ENCODE measurements around the gene NAGK.
"Not testable (repeated sequence)": the region's sequence is repeated elsewhere in the genome, so short reads cannot be mapped to it uniquely, and the experiment has no call there.

DNA sequence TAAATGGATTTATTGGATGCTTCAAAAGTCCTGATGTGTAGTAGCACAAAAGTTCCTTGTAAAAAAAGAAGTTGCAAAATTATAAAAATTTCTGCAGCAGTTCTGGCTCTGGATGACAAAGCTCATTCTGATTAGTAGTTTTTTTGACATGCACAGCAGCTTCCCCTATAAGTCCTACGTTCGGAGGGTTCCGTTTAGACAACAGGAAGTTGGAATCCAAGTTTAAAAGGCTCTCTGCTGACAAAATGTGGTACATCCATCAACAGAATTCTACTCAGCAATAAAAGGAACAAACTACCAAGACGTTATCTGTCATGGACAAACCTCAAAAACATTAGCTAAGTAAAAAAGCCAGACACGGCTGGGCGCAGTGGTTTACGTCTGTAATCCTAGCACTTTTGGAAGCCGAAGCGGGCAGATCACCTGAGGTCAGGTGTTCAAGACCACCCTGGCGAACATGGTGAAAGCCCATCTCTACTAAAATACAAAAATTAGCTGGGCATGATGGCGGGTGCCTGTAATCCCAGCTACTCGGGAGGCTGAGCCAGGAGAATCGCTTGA, 15.4 kb downstream of the NAGK start:
- TF ChIP-seq GATA2 (CRISPR knock-in tag; IDR thresholded peaks at IDR 0.05); ZNF316 (IDR thresholded peaks at IDR 0.05): not testable (repeated sequence)
- TF ChIP-seq, protein P1, sequence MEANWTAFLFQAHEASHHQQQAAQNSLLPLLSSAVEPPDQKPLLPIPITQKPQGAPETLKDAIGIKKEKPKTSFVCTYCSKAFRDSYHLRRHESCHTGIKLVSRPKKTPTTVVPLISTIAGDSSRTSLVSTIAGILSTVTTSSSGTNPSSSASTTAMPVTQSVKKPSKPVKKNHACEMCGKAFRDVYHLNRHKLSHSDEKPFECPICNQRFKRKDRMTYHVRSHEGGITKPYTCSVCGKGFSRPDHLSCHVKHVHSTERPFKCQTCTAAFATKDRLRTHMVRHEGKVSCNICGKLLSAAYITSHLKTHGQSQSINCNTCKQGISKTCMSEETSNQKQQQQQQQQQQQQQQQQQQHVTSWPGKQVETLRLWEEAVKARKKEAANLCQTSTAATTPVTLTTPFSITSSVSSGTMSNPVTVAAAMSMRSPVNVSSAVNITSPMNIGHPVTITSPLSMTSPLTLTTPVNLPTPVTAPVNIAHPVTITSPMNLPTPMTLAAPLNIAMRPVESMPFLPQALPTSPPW (CRISPR knock-in tag; IDR thresholded peaks at IDR 0.05) = not testable (repeated sequence)
- TF ChIP-seq, protein P2, sequence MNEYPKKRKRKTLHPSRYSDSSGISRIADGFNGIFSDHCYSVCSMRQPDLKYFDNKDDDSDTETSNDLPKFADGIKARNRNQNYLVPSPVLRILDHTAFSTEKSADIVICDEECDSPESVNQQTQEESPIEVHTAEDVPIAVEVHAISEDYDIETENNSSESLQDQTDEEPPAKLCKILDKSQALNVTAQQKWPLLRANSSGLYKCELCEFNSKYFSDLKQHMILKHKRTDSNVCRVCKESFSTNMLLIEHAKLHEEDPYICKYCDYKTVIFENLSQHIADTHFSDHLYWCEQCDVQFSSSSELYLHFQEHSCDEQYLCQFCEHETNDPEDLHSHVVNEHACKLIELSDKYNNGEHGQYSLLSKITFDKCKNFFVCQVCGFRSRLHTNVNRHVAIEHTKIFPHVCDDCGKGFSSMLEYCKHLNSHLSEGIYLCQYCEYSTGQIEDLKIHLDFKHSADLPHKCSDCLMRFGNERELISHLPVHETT (CRISPR knock-in tag; conservative IDR thresholded peaks at IDR 0.05 in 1 of 2, IDR thresholded peaks at IDR 0.05 in 1 of 2) = not testable (repeated sequence)

Data from K562 (cell line).